ENCODE data around the gene ASAP2. TPM values are rescaled to one million over a fixed set of nuclear protein-coding genes. Genes with fewer than 3 reads are reported as not detected.

The ASAP2 gene
- total RNA-seq, 1 experiment from 2014 or later = 12.6 TPM

DNA sequence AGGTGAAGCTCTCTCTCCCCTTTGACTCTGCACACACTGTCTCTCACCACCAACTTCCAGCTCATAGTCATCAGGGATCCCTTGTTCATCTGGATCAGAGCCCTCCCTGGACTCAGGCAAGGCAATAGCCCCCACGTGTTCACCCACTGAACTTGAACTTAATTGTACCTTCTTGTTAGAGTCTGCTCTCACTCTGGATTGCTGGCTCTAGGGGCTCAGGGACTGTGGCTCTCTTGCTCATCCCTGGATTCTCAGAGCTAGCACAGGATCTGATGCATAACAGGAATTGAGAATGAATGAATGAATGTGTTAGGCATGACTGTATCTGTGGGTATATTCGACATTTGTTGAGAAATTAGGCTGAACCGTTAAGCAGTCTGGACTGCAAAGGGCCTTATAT is 16.7 kb upstream of the ASAP2 start:
- no peak overlapping the region for H2AFZ ChIP-seq (ENCODE audit: low read length)
- H4K20me1 ChIP-seq (ENCODE audit: control insufficient read depth, insufficient read depth, insufficient read length) = no peaks in the 10 kb centered on the region
- Mint-ChIP-seq H3K4me1 (peaks cover 7 to 12% of the 10 kb centered on the region in 2 experiments; a peak in 3 of 4 replicates), H3K9me3 (no peaks in the 10 kb centered on the region), H3K4me3 (no peak overlapping the region), H3K36me3 (ENCODE audit: insufficient read depth in 1 of 3, low read depth in 3 of 3) (no peaks in the 10 kb centered on the region), H3K27me3 (ENCODE audit: low read depth) (peaks cover 5% of the 10 kb centered on the region), H3K27ac (no peak overlapping the region)
- H3K23ac ChIP-seq (ENCODE audit: insufficient read length, low read depth, low read length) = no peak overlapping the region
- H2BK5ac ChIP-seq (ENCODE audit: insufficient read length, low read length) = no peak overlapping the region
- no peak overlapping the region for H4K5ac ChIP-seq (ENCODE audit: insufficient read length, low read depth, low read length)
- no peak overlapping the region for H2BK20ac ChIP-seq (ENCODE audit: low read depth, low read length, poor library complexity, severe bottlenecking)
- no peak overlapping the region for H3K18ac ChIP-seq (ENCODE audit: insufficient read length, low read depth, low read length)
- H3K14ac ChIP-seq (ENCODE audit: insufficient read depth, low read length) = no peak overlapping the region
- no peak overlapping the region for H2BK120ac ChIP-seq (ENCODE audit: low read depth, low read length, poor library complexity, severe bottlenecking)
- no peak overlapping the region for H3K56ac ChIP-seq (ENCODE audit: insufficient read length, low read depth, low read length)
- no CpG with 5 or more reads among the region's 3 CpGs for WGBS (ENCODE audit: extremely low coverage, insufficient read length, low lambda C conversion rate)
- no peaks in the 10 kb centered on the region for H3K4me1 ChIP-seq (ENCODE audit: insufficient read depth, low read length)
- no peaks in the 10 kb centered on the region for H3K23me2 ChIP-seq (ENCODE audit: insufficient read length, low read depth, low read length, poor library complexity, severe bottlenecking)
- H3K9me3 ChIP-seq (ENCODE audit: control insufficient read depth, low read depth, low read length) = no peaks in the 10 kb centered on the region
- H2AK5ac ChIP-seq (ENCODE audit: insufficient read length, low read length) = no peak overlapping the region
- no peaks in the 10 kb centered on the region for H3K79me2 ChIP-seq (ENCODE audit: insufficient read depth, low read length)
- H4K8ac ChIP-seq (replicated peaks; ENCODE audit: insufficient read length, low read depth, low read length) = no peak overlapping the region
- DNase-seq = no peak
- no peak overlapping the region for H3K27ac ChIP-seq (ENCODE audit: insufficient read length, low read depth, low read length)
- TF ChIP-seq, protein P1, sequence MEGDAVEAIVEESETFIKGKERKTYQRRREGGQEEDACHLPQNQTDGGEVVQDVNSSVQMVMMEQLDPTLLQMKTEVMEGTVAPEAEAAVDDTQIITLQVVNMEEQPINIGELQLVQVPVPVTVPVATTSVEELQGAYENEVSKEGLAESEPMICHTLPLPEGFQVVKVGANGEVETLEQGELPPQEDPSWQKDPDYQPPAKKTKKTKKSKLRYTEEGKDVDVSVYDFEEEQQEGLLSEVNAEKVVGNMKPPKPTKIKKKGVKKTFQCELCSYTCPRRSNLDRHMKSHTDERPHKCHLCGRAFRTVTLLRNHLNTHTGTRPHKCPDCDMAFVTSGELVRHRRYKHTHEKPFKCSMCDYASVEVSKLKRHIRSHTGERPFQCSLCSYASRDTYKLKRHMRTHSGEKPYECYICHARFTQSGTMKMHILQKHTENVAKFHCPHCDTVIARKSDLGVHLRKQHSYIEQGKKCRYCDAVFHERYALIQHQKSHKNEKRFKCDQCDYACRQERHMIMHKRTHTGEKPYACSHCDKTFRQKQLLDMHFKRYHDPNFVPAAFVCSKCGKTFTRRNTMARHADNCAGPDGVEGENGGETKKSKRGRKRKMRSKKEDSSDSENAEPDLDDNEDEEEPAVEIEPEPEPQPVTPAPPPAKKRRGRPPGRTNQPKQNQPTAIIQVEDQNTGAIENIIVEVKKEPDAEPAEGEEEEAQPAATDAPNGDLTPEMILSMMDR (conservative IDR thresholded peaks at IDR 0.05) = no peak
- no peak overlapping the region for H2BK15ac ChIP-seq (ENCODE audit: low read depth, low read length)
- no peak overlapping the region for H2BK12ac ChIP-seq (ENCODE audit: insufficient read length, low read depth, low read length)
- no peak overlapping the region for H3K9ac ChIP-seq (ENCODE audit: extremely low read depth, insufficient read length, low read length)
- H3K79me1 ChIP-seq (ENCODE audit: insufficient read depth, low read depth, low read length, poor library complexity, severe bottlenecking) = no peaks in the 10 kb centered on the region
- no peak overlapping the region for H3K4ac ChIP-seq (ENCODE audit: low read depth, low read length)
- no peak overlapping the region for H4K91ac ChIP-seq (ENCODE audit: insufficient read length, low read depth, low read length)
- H3T11ph ChIP-seq (ENCODE audit: low read length) = no peak overlapping the region
- no peak overlapping the region for H3K4me2 ChIP-seq (ENCODE audit: insufficient read depth, insufficient read length, low read length)
- no peaks in the 10 kb centered on the region for H3K27me3 ChIP-seq (ENCODE audit: insufficient read depth, low read length)

All from H9 (cell line).